GM12892 (cell line): Measurements from ENCODE around the gene SRMS.

Experiments
- POLR2A ChIP-seq: IDR thresholded peaks from 2 replicates; pipeline ENCODE4 v1.6.1; 2011; ENCODE audit warnings: low read depth, low read length, control low read depth
- POLR2AphosphoS5 ChIP-seq: IDR thresholded peaks from 2 replicates; pipeline ENCODE4 v1.6.1; 2011; ENCODE audit warnings: low read depth, low read length, control low read depth

- TF ChIP-seq POLR2A (no peak), POLR2AphosphoS5 (no peak)
Observed at GRCh38 chr20:63538204-63539091, 9.1 kb downstream of the SRMS start.
